Measurements from ENCODE around the gene AP2A1.
"Not testable (repeated sequence)": the region's sequence is repeated elsewhere in the genome, so short reads cannot be mapped to it uniquely, and the experiment has no call there.

The AP2A1 gene

DNA sequence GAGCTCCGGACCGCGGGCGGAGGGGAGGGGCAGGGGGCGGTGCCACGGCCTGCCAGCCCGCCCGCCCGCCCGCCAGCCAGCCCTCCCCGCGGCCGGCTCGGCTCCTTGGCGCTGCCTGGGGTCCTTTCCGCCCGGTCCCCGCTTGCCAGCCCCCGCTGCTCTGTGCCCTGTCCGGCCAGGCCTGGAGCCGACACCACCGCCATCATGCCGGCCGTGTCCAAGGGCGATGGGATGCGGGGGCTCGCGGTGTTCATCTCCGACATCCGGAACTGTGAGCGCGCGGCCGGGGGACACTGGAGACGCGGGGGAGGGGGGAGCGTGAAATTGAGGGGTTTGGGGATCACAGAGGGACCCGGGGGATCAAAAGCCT, at the start of gene AP2A1:
Gene AP2A1 (plus strand): TSS at position 72 of the 370 bp plus-strand sequence. CDS start 133 bp downstream, at position 205.
- no peak for DNase-seq
- in situ Hi-C loops (cut with MboI; ENCODE audit: low pct_unique_long_range_greater_than_20kb, low sequenced_read_pairs): no loop called here

DNA sequence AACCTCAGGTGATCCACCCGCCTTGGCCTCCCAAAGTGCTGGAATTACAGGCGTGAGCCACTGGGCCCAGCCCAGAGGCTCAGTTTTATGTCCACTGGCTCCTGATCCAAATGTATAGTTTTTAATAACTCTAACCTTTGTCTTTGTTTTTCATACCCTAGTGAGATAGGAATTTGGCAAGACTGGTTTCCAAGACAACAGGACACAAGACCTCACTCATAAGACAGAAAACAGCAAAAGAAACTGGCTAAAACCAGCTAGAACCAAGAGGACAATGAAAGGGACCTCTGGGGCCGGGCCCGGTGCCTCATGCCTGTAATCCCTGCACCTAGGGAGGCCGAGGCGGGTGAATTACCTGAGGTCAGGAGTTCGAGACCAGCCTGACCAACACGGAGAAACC, 48.3 kb upstream of the AP2A1 start:
- in situ Hi-C loops (cut with MboI; ENCODE audit: low pct_unique_long_range_greater_than_20kb, low sequenced_read_pairs): no loop called here
- DNase-seq: no peak

DNA sequence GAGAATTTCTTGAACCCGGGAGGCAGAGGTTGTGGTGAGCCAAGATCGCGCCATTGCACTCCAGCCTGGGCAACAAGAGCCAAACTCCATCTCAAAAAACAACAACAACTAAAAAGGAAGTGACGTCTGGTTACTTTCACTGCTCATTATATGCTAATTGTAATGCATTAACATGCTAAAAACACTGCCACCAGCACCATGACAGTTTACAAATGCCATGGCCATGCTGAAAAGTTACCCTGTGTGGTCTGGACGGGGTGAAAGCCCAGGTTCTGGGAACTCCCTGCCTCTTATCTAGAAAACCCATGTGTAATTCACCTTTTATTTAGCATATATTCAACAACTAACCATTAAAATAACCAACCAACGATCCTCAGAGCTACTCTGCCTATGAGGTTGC, 47.8 kb upstream of the AP2A1 start:
- in situ Hi-C loops (cut with MboI; ENCODE audit: low pct_unique_long_range_greater_than_20kb, low sequenced_read_pairs): no loop called here
- DNase-seq: no peak

DNA sequence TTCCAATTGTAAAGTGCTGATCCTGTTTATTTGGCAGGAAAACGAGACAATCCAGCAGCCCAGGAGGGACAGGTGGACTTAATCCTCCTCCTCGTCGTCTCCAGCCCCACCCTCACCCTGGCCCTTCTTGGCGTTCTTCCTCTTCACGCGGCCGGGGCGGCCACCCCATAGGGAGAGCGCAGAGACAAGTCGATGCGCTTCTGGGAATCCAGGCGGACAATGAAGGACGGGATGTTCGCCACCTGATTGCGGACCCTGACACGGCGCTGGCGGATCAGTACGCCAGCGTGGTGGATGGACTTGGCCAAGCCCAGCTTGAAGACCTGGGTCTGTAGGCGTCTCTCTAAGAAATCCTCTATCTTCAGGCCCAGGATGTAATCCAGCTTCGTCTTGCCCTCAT, 47.4 kb upstream of the AP2A1 start:
- DNase-seq; in situ Hi-C loops (cut with MboI; ENCODE audit: low pct_unique_long_range_greater_than_20kb, low sequenced_read_pairs): not testable (repeated sequence)

DNA sequence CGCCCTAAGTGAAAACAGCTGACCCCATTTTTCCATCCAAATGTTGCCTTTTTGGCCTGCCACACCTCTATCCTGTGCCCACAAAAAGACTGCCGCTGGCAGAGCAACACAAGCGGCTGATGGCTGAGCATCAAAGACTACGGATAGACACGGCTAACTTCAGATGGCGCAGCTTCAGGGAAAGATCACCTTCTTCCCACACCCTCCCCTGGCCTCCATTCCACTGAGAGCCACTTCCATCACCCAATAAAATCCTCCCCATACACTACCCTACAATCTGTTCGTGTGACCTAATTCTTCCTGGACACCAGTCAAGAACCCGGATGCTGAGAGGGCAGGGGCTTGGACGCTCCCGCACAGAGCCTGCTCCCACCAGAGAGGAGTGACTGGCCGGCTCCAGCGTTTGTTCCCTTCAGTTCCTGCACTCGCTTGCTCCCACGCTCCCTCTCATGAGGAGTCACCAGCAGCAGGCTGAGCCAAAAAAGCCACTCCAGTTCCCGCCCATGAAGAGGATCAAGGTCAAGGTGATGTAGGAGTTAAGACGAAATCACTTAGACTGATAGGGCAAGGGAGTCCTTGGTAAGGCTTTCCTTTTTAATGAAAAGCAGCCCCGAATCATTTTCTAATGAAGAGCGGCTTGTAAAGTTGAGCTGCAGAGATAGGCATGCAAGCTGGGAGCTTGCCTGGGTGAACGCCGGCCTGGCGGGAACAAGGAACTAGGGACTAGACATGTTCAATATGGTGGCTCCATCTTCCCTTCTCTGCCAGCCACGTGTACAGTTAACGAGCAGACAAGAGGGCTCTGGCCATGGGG, 39.4 kb upstream of the AP2A1 start:
- in situ Hi-C loops (cut with MboI; ENCODE audit: low pct_unique_long_range_greater_than_20kb, low sequenced_read_pairs): no loop called here

DNA sequence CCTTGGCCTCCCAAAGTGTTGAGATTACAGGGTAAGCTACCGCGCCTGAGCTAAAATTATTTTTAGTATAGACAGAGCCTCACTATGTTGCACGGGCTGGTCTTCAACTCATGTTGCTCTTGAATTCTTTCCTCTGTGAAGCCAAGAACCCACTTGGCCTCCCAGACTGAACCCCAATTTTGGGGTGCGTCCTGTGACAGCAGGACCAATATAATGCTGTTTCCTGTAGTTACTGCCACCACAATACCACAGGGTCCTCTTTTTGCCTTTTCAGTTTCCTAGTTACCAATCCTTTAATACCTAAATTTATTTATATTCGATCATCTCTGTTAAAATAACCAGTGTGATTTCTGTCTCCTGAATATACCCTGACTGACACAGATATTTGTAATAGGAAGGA, 36.6 kb upstream of the AP2A1 start:
- DNase-seq: no peak
- in situ Hi-C loops (cut with MboI; ENCODE audit: low pct_unique_long_range_greater_than_20kb, low sequenced_read_pairs): no loop called here

More for the DNA sequence above, 39.4 kb upstream of the AP2A1 start:
- DNase-seq: no peak

DNA sequence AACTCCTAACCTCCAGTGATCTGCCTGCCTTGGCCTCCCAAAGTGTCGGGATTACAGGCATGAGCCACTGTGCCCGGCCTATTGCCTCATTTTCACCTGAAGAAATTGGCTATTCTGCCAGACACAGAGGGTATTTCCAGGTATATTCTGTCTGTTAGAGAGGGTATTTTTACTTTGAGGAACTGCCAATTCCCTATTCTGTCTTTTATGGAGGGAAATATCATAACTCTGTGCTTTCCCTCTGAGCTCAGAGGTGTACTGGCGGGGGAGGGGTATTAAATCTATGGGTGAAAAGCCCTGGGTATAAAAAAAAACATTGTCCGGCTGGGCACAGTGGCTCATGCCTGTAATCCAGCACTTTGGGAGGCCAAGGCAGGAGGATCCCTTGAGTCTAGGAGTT, 28.5 kb upstream of the AP2A1 start:
- in situ Hi-C loops (cut with MboI; ENCODE audit: low pct_unique_long_range_greater_than_20kb, low sequenced_read_pairs): no loop called here
- DNase-seq: peak; percentile 16

DNA sequence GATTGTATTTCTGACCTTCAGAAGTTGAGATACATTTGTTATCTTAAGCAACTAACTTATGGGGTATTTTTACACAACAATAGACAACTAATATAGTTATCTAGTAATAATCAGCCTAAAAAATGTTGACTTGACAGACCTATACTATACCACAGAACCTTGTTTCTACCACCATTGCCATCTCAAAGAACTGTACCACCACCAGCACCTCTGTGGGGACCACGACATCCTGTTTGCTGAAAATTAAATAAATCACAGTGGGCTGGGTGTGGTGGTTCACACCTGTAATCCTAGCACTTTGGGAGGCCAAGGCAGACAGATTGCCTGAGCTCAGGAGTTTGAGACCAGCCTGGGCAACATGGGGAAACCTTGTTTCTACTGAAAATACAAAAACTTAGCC, 27.7 kb upstream of the AP2A1 start:
- in situ Hi-C loops (cut with MboI; ENCODE audit: low pct_unique_long_range_greater_than_20kb, low sequenced_read_pairs): no loop called here
- DNase-seq: no peak

DNA sequence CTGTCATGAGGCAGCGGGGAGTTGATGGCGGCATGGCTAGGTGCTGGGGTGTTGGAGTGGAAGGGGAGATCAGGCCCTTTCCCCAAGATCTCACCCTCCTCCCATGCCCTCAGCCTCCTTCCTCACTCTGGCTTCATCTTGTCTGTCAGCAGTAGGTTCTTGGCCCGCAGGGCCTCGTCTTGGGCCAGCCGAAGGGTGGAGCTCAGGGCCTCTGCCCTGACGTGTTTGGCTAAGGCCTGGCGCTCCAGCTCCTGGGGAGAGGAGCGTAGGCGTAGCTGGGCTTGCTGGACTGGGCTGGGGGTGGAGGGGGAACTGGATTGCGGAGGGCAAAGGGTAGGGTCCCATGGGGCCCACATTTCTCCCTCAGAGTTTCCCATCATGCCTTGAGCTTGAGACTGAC, 26.9 kb upstream of the AP2A1 start:
- in situ Hi-C loops (cut with MboI; ENCODE audit: low pct_unique_long_range_greater_than_20kb, low sequenced_read_pairs): no loop called here
- DNase-seq: no peak

DNA sequence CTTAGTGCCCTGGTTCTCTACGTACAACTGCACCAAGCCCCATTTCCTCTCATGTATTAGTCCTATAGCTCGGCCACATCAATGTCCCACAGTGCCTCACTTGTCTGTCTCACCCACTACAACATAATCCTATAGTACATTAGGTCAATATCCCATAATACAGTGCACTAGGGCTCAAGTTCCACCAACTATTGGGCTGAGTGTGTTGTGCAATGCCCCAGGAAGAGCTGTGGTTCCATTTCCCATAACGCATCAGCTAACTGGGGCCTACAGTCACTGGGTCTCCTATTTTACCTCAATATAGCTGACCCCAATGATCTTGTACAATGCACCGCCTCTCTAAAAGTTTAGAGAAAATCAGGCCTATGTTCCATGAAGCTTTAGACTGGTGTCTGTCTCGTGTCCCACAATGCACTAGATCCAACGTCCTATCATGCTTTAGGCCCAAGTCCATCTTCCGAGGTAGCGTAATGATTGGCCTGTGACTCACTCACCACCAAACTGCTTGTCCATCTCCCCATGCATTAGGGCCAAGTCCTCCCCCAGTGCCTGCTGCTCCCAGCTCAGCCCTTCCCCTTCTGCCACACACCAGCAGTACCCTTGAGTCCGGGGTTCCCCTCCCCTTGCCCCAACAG, 25.5 kb upstream of the AP2A1 start:
- in situ Hi-C loops (cut with MboI; ENCODE audit: low pct_unique_long_range_greater_than_20kb, low sequenced_read_pairs): no loop called here
- DNase-seq: no peak

DNA sequence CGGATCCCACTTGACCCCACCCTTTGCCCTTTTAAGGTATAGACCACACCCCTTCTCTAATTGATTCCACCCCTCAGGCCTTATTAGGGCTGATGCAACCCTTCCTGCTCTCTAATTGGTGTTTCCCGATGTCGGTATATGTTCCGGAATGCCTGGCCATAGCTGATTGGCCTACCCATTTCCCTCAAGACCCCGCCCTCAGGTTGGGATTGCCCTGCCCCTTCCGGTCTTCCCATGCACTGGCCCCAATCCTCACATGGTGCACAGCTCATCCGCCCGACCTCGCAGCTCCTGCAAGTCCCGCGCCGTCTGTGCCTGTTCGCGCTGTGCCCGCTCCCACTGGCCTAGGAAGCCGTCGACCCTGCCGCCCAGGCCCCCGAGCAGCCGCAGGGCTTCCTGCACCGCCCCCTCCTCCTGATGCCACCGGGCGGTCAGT, 21.8 kb upstream of the AP2A1 start:
- in situ Hi-C loops (cut with MboI; ENCODE audit: low pct_unique_long_range_greater_than_20kb, low sequenced_read_pairs): no loop called here
- DNase-seq: no peak

DNA sequence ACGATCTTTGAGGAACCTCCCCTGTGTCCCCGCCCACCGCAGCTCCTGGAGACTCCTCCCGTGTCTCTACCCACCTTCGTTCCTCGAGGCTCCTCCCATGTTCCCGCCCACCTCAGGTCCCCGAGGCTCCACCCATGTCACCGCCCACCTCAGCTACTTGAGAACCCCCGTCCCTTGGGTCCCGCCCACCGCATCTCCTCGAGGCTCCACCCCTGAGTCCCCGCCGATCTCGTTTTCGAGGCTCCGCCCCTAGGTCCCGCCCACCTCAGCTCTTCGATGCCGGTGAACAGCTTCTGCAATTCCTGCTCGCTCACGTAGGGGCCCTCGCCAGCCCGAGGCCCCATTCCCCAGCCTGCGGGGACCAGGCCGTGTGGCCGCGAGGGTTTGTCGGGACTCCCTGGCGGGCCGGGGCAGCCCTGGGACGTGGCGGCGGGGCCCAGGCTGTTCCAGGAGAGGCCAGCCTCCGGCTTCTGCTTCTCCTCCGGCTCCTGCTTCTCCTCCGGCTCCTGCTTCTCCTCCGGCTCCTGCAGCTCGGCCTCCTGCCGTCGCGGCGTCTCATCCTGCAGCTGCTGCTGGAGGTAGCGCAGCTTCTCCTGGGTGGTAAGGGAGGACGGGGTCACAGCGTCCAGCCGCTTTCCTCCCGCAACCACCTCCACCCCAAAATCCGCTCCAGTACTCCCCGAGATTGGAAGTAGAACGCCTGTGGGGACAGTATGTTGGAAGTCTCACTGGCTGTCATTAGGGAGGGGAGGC, 20.4 kb upstream of the AP2A1 start:
- no peak for DNase-seq
- in situ Hi-C loops (cut with MboI; ENCODE audit: low pct_unique_long_range_greater_than_20kb, low sequenced_read_pairs): no loop called here

DNA sequence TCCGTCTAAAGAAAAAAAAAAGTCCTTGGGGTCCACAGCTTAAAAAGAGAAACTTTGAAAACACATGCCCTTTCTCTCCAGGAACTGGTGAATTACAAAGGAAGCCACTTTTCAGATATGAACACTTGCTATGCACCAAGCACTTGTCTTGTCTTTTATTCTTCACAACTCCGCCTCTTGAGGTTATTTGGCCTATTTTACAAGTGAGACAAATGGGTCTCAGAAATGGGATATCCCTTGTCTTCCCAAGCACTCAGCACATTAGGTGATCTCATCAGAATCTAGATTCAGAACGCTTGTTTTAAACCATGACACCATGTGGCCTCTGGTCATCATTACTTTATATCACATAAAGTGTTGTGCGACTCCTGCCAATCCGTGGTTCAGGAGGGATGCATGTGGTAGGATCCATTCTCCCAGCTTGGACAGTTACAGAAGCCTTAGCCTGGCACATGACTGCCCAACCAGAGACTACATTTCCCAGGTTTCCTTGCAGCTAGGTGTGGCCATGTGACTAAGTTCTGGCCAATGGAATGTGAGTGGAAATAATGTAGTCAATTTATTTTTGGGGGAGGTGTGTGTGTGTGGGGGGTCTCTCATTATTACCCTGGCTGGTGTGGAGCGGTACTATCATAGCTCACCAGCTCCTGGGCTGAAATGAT, 17.6 kb upstream of the AP2A1 start:
- in situ Hi-C loops (cut with MboI; ENCODE audit: low pct_unique_long_range_greater_than_20kb, low sequenced_read_pairs): no loop called here
- no peak for DNase-seq

DNA sequence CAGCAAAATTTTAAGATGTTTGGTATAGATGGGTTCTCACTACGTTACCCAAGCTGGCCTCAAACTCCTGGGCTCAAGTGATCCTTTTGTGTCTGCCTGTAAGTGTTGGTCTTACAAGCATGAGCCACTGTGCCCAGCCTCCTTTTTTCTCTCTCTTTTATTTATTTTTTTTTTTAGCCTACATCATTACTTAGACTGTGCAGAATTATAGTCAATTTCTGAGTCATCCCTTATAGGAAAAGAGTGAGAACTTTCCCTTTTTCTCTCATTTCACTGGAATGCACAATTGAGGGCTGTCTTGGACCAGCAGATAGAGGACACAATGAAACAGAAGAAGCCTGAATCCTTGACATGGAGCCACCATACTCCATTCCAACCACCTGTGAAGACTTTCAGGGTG, 17.0 kb upstream of the AP2A1 start:
- in situ Hi-C loops (cut with MboI; ENCODE audit: low pct_unique_long_range_greater_than_20kb, low sequenced_read_pairs): no loop called here
- no peak for DNase-seq

DNA sequence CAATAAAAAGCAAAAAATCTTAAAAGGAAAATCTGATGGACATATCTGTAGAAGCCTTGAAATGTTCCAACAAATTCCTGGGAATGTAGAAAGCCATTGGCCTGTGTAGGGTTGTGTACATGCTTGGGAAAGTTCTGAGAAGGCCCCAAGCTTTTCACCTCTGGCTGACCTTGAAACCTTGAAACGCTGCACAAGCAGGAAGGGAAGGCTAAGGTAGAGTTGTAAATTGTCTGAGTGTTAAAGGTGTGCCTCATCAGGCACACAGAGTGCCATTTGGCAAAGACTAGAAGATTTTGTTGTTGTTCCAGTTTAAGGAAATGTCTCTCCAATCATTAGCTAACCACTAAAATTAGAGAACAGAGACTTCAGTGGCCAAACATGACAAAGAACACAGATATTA, 14.1 kb upstream of the AP2A1 start:
- no peak for DNase-seq
- in situ Hi-C loops (cut with MboI; ENCODE audit: low pct_unique_long_range_greater_than_20kb, low sequenced_read_pairs): no loop called here

DNA sequence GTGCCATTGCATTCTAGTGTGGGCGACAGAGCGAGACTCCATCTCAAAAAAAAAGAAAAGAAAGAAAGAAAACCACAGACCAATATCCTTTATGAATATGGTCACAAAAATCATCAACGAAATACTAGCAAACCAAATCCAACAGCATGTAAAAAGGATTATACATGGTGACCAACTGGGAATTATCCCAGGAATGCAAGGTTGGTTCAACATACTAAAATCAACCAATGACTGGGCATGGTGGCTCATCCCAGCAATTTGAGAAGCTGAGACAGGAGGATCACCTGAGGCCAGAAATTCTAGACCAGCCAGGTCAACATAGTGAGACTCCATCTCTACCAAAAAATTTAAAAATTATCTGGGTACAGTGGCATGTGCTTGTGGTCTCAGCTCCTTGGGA, 10.8 kb upstream of the AP2A1 start:
- no peak for DNase-seq

DNA sequence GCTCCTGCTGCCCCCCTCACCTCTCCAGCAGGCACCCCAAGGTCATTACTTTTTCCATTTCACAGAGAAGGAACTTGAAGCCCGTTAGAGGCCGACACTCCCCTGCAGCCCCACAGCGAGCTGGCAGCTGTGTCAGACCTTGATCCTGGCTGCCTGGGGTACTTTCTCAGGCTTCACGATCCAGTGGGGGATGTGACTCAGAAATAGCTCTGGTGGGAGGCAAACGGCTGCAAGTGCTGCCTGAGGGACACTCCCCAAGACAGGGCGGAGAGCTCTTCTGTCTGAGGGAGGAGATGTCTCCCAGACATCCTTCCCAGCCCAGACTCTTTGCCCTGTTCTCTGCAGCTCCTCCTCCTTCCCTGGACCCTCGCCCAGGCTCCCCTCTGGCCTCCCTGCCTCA, 8.5 kb upstream of the AP2A1 start:
- in situ Hi-C loops (cut with MboI; ENCODE audit: low pct_unique_long_range_greater_than_20kb, low sequenced_read_pairs): no loop called here

More for the DNA sequence above, 10.8 kb upstream of the AP2A1 start:
- in situ Hi-C loops (cut with MboI; ENCODE audit: low pct_unique_long_range_greater_than_20kb, low sequenced_read_pairs): no loop called here

DNA sequence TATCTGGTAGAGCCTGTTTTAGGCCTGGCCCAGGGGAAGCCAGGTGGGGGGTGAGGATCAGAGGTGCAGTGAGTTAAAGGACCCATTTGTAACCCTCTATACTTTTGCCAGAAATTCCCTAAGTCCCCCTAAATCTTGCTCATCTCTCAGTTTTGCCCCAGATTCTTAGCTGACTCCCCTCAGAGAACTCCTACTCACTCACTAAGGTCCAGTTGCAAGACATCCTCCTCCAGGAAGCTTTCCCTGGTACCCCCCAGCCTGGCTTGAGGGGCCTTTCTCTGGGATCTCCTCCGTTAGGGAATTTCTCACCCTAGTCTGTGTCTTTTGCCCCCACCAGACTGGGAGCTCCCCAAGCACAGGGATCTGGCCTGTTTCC, 5.6 kb upstream of the AP2A1 start:
- in situ Hi-C loops (cut with MboI; ENCODE audit: low pct_unique_long_range_greater_than_20kb, low sequenced_read_pairs): no loop called here
- DNase-seq: no peak

More for the DNA sequence above, 8.5 kb upstream of the AP2A1 start:
- DNase-seq: peak; percentile 18

DNA sequence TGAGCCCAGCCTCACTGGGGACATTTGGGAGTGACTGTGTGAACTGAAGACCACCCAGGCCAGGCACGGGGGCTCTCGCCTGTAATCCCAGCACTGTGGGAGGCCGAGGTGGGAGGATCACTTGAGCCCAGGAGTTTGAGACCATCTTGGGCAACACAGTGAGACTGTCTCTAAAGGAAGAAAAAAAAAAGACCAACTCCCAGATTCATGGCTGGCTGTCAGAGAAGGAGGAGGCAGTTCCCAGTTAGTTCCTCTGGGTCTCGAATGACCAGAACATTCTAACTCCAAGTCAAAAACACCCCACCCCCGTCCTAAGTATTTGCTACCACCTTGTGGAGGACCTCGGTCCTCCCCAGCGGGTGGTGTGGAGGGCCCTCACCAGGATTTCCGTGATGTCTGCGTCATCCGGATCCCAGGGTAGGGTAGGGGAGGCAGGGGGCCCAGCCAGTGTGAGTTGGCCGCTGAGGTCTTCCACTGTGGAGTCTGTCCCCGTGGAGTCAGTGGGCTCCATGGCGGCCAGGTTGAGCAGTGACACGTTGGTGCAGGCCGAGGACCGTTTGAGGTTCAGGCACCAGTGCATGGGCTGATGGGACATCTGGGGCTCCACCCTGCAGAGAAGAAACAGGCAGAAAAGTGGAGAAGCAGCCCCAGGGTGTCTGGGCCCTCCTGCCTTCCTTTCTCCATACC, 5.0 kb upstream of the AP2A1 start:
- in situ Hi-C loops (cut with MboI; ENCODE audit: low pct_unique_long_range_greater_than_20kb, low sequenced_read_pairs): no loop called here
- no peak for DNase-seq
